ACC112 (cell line): ENCODE measurements around the gene MED13L.
A peak's percentile ranks its signal among the peaks of the same experiment; 100 is the strongest.
"Not testable (repeated sequence)": the region's sequence is repeated elsewhere in the genome, so short reads cannot be mapped to it uniquely, and the experiment has no call there.

Experiments used
- H2AFZ ChIP-seq: fragments of 200-600 bp; sonication (generic); one replicate; pipeline ENCODE4 v1.6.0; 2017; ENCODE audit warnings: antibody characterized with exemption, low read length; ENCODE audit not compliant: unreplicated experiment
- H3K27ac ChIP-seq: fragments of 200-600 bp; sonication (generic); 2 replicates; pipeline ENCODE4 v1.5.1; 2014; ENCODE audit warnings: low read depth, mild to moderate bottlenecking, antibody characterized with exemption, low read length, moderate library complexity
- H3K27me3 ChIP-seq: fragments of 200-600 bp; sonication (generic); 2 replicates; pipeline ENCODE4 v1.6.1; 2014; ENCODE audit warnings: mild to moderate bottlenecking, antibody characterized with exemption, low read length, moderate library complexity, mixed read lengths; ENCODE audit not compliant: insufficient read depth
- H3K36me3 ChIP-seq: fragments of 200-600 bp; sonication (generic); 2 replicates; pipeline ENCODE4 v1.6.1; 2016; ENCODE audit warnings: mild to moderate bottlenecking, antibody characterized with exemption, low read length, moderate library complexity, mixed read lengths; ENCODE audit not compliant: insufficient read depth
- H3K4me1 ChIP-seq: fragments of 200-600 bp; sonication (generic); one replicate; pipeline ENCODE4 v1.6.1; 2016; ENCODE audit warnings: low read length, mixed read lengths; ENCODE audit not compliant: insufficient read depth, unreplicated experiment, control insufficient read depth
- H3K4me3 ChIP-seq: fragments of 200-600 bp; sonication (generic); 2 replicates; pipeline ENCODE4 v1.5.1; 2014; ENCODE audit warnings: mild to moderate bottlenecking, low read depth, low read length
- H3K79me2 ChIP-seq: fragments of 200-600 bp; sonication (generic); one replicate; pipeline ENCODE4 v1.6.0; 2016; ENCODE audit warnings: low read length; ENCODE audit not compliant: control insufficient read depth, unreplicated experiment, insufficient read depth

MED13L gene

DNA sequence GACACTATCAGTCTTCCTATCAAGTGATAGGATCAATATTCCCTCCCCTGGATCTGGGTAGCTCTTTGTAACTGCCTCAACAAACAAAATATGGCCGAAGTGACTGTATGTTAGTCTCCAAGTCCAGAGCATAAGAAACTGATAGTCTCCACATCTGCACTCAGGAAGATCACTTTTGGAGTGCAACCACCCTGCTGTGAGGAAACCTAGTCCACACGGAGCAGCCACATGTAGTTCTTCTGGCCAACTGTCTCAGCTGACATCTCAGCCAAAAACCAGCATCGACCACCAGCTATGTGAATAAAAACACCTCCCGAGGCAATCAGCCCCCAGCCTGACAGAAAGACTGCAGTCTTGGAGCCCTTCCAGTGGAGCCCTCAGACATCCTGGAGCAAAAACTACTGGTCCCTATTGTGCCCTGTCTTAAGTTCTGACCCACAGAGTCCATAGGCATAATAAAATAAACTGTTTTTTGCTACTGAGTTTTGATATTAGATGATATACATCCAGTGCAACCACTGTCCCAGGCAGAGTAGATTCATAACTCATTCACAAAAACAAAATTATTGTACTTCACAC is 143.8 kb downstream of the MED13L start:
- Histone ChIP-seq H3K4me1 (peaks cover 62% of the 10 kb centered on the region), H2AFZ (no peak overlapping the region), H3K27ac (no peak overlapping the region; the same call in 1 of the 2 replicates), H3K79me2 (peaks cover 80% of the 10 kb centered on the region), H3K4me3 (no peak overlapping the region), H3K27me3 (no peaks in the 10 kb centered on the region), H3K36me3 (no peaks in the 10 kb centered on the region)

DNA sequence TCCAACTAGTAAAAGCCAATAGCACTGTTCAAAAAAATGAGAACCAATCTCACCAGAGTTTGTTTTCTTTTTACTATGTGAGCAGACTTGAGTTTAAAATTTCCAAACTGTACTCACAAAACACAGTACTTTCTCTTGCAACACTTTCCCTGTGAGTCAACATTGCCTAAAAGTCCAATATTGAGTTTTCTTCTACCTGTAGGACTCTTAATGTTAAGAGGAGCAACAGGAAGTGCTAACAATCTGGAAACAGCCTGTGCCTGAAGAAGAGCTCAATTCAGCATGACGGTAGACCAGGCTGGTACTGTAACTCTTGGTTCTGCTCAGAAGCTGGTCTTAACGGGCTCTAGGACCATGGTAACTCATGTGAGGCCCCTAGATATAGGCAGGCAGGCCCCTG is 144.3 kb downstream of the MED13L start:
- H3K79me2 ChIP-seq, result peaks cover 80% of the 10 kb centered on the region
- no peak overlapping the region for H2AFZ ChIP-seq
- H3K4me3 ChIP-seq, result no peak overlapping the region
- H3K36me3 ChIP-seq, result no peaks in the 10 kb centered on the region
- H3K27me3 ChIP-seq, result no peaks in the 10 kb centered on the region
- peak overlapping the region; percentile 17 for H3K27ac ChIP-seq
- peaks cover 56% of the 10 kb centered on the region for H3K4me1 ChIP-seq

DNA sequence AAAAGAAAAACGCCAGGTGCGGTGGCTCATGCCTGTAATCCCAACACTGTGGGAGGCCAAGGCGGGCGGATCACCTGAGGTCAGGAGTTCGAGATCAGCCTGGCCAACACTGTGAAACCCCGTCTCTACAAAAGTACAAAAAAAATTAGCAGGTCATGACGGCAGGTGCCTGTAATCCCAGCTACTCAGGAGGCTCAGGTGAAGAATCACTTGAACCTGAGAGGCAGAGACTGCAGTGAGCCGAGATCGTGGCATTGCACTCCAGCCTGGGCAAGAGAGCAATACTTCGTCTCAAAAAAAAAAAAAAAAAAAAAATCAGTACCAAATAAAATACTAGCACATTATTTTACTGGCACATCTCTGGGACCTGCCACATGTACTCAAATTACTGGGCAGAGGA is 145.5 kb downstream of the MED13L start:
- H2AFZ ChIP-seq, H3K27me3 ChIP-seq, H3K27ac ChIP-seq, H3K4me3 ChIP-seq, H3K36me3 ChIP-seq: not testable (repeated sequence)
- Histone ChIP-seq H3K4me1 (peaks cover 55% of the 10 kb centered on the region), H3K79me2 (peaks cover 81% of the 10 kb centered on the region)

DNA sequence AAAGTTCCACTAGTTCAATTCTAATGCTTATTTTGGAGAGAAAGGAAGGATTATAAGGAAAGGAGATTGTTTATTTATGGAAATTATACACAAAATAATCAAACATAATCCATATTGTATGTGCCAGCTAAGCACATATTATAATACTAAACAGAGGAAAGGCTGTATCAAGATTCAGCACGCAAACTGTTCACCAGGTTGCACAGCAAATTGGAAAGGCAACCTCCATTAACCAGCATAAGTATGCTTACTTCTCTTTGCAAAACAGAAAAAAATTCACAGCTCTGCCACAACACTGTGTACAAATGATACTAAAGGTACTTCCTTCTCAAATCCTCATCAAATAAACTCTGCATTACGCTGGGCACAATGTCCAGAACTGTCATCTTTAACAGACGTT is 146.3 kb downstream of the MED13L start:
- Histone ChIP-seq H3K4me3 (no peak overlapping the region), H3K36me3 (no peaks in the 10 kb centered on the region), H3K4me1 (peaks cover 52% of the 10 kb centered on the region), H3K27me3 (no peaks in the 10 kb centered on the region), H2AFZ (no peak overlapping the region), H3K27ac (no peak overlapping the region), H3K79me2 (peaks cover 81% of the 10 kb centered on the region)

DNA sequence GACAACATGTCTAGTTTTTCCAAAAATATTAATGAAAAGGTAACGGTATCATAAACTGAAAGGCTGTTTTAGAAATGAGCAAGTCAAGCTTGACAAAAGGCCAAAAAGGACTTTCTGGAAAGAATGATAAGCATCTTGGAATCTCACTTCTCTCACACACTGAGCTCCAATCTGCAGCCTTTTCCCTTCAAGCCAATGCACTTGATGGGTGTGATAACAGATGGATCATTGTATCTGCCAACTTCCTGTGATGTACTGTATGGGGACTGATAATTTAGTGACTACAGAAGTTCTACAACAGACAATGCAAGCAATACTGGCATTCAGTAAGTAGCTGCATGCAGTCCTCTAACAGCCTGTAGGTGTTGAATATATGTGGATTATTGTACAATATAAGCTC is 147.1 kb downstream of the MED13L start:
- no peak overlapping the region for H2AFZ ChIP-seq
- H3K4me1 ChIP-seq, result peaks cover 54% of the 10 kb centered on the region
- H3K27me3 ChIP-seq, result no peaks in the 10 kb centered on the region
- H3K4me3 ChIP-seq, result no peak overlapping the region
- peaks cover 85% of the 10 kb centered on the region for H3K79me2 ChIP-seq
- H3K27ac ChIP-seq, result no peak overlapping the region
- H3K36me3 ChIP-seq, result no peaks in the 10 kb centered on the region

DNA sequence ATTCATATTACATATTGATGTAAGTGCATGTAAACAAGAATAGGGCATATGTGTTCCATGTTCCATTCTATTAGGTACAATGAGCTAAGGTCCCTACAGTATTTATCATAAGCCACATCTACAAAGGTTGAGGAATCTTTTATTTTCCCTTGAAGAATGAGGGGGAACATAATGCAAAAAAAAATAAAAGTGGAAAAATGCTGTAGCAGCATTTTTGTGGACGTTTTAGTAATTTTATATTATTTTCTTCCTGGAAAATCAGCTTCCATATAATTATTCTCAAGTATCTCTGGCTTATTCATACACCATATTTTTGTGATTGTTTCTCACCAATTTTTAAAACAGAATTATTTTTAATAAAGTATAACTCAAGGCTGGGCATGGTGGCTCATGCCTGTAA is 148.7 kb downstream of the MED13L start:
- no peak overlapping the region for H3K4me3 ChIP-seq
- H2AFZ ChIP-seq, result no peak overlapping the region
- peaks cover 56% of the 10 kb centered on the region for H3K4me1 ChIP-seq
- H3K36me3 ChIP-seq, result no peaks in the 10 kb centered on the region
- no peak overlapping the region for H3K27ac ChIP-seq
- H3K79me2 ChIP-seq, result peaks cover 89% of the 10 kb centered on the region
- H3K27me3 ChIP-seq, result no peaks in the 10 kb centered on the region

DNA sequence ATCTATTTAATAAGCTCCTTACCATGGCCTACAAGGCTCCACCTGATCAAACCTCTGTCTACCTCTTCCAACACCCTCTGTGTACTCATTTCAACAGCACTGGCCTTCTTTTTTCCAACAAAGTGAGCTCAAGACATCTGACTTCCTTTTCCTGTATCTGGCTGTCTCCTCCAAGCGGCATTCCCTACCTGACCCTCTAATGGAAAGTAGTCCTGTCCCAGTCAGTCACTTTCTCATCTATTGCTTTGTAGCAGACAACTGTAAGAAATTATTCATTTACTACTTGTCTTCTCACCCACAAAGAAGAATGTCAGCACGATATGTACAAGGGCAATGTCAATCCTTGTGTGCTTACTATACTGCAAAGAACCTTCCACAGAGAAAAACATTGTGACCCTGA is 149.6 kb downstream of the MED13L start:
- H3K79me2 ChIP-seq, result peaks cover 85% of the 10 kb centered on the region
- H3K27me3 ChIP-seq, result no peaks in the 10 kb centered on the region
- H3K4me3 ChIP-seq, result no peak overlapping the region
- no peaks in the 10 kb centered on the region for H3K36me3 ChIP-seq
- no peak overlapping the region for H2AFZ ChIP-seq
- no peak overlapping the region for H3K27ac ChIP-seq
- H3K4me1 ChIP-seq, result peaks cover 56% of the 10 kb centered on the region

DNA sequence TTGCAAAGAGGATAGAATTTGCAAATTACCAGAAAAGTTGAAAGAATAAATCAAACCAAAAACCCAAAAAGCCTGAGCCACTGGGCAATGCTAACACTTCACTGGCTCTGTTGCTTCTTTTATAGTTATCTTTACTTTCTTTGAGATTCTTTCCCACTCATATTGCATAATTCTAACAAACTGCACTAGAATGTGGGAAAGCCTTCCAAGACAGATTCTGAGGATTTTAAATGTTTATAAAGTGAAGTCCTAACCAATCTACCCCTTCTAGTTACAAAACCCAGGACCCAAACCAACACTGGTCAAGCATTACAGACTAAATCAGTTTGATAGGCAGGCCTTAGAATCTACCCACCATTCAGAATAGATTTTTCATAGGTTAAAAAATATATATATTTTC is 150.9 kb downstream of the MED13L start:
- H2AFZ ChIP-seq, result no peak overlapping the region
- H3K4me1 ChIP-seq, result peaks cover 61% of the 10 kb centered on the region
- H3K4me3 ChIP-seq, result no peak overlapping the region
- peaks cover 85% of the 10 kb centered on the region for H3K79me2 ChIP-seq
- peak overlapping the region; percentile 27 for H3K27ac ChIP-seq
- H3K36me3 ChIP-seq, result no peaks in the 10 kb centered on the region
- H3K27me3 ChIP-seq, result no peaks in the 10 kb centered on the region

DNA sequence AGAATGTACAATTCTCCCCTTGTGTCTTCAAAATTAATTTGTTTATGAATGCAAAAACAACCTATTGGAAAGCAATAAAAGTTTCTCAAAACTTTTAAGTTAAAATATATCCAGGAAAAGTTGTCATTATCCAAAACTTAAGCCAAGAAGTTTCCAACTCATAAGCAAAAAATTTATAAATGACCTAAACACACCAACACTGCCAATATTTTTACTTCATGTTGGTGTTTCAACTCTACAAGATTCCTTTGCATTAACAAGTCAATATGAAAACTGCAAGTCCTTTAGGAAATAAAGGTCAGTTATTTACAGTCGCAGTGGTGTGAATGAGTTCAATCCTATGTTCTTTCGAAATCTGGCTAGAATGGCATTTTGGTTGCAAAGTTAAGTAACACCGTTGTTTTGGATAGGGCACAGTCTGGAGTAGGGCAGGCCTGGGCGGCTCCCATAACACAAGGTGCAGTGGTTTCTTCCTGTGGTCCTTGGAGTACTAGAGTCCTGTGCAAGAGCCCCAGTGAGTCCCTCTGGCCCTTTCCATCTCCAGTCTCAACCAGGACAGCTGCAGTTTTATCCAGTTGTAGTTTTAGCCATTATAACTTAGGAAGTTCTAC is 151.4 kb downstream of the MED13L start:
- no peak overlapping the region for H3K4me3 ChIP-seq
- peak overlapping the region; percentile 27 for H3K27ac ChIP-seq
- H3K4me1 ChIP-seq, result peaks cover 63% of the 10 kb centered on the region
- H2AFZ ChIP-seq, result no peak overlapping the region
- H3K27me3 ChIP-seq, result no peaks in the 10 kb centered on the region
- peaks cover 85% of the 10 kb centered on the region for H3K79me2 ChIP-seq
- no peaks in the 10 kb centered on the region for H3K36me3 ChIP-seq

DNA sequence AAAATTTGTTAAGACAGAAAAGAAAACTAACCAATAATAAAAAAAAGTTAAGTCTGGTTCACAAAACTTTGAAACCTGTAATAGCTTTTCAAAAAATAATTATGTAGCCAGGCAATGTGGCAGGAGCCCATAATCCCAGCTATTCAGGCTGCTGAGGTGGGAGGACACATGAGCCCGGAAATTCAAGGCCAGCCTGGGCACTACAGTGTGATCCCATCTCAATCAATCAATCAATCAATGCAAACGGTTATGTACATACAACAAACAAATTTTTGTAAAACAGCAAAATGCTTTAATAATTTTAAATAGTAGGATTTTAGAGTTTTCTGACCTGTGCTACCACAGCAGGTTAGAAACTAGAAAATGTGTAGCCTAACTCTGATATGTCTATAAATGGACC is 152.4 kb downstream of the MED13L start:
- Histone ChIP-seq H3K4me1 (peaks cover 63% of the 10 kb centered on the region), H3K27me3 (no peaks in the 10 kb centered on the region), H3K4me3 (no peak overlapping the region), H2AFZ (no peak overlapping the region), H3K79me2 (peaks cover 85% of the 10 kb centered on the region), H3K36me3 (no peaks in the 10 kb centered on the region), H3K27ac (no peak overlapping the region)

DNA sequence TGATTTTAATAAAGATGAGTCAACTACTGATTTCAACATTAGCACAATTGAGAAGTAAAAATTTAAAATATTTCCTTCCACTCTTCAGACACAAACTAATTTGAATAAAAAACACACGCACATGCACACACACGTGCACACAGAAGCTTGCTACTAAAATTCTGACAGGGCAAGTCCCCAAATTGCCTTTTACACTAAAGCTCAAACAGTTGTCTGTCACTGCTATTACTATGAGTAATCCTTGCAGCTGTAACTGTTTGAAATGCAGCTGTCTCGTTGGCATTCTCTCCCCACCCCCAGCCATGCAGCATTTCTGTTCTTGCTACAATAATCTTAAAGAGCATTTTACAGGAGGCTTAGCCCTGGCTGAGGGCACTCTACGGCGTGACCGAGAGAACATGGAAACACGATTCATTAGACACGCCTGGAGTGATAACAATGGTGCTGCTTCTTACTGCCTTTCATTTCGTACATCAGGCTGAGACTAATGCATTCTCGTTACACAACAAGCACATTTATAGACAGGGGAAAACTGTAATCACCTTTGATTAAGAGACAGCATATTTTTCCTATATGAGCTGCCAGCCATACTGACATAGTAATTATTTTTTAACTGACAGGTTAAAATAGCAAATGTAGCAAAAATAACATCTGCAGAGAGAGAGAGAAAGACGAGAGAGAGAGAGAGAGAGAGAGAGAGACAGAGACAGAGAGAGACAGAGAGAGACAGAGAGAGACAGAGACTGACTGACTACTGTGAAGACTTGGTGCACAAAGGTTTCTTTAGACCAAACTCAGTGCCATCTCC is 153.8 kb downstream of the MED13L start:
- H3K4me1 ChIP-seq, result peaks cover 64% of the 10 kb centered on the region
- peak overlapping the region; percentile 71 for H3K4me3 ChIP-seq
- no peak overlapping the region for H2AFZ ChIP-seq
- H3K27ac ChIP-seq, result peak overlapping the region; percentile 47
- no peaks in the 10 kb centered on the region for H3K36me3 ChIP-seq
- H3K79me2 ChIP-seq, result peaks cover 85% of the 10 kb centered on the region
- no peaks in the 10 kb centered on the region for H3K27me3 ChIP-seq
